Right lobe of liver (tissue), 6 donors: ENCODE measurements around the gene CACNA2D2. TPM values are rescaled to one million over a fixed set of nuclear protein-coding genes. Genes with fewer than 3 reads are reported as not detected.

Source experiments
- ATAC-seq, 4 donors: fragments of 200-7000 bp; cut with Tn5 transposase; one replicate each; pipeline ENCODE4 v1.9.1; 2020; ENCODE audit warnings: mild to moderate bottlenecking in 4 of 4, moderate library complexity in 4 of 4
- DNase-seq, 3 donors: peaks; one replicate each; pipeline ENCODE4 v3.0.0-alpha.2; 2020
- H3K27ac ChIP-seq, 3 donors: fragments of 200-600 bp; one replicate each; pipeline ENCODE4 v1.8.0; 2022
- H3K27me3 ChIP-seq, 2 donors: fragments of 200-600 bp; one replicate each; pipeline ENCODE4 v1.8.0; 2022
- H3K36me3 ChIP-seq, 4 donors: fragments of 200-600 bp; sonication (generic) in 1 of 4; one replicate each; pipeline versions ENCODE4 v1.5.1 to v1.8.0; 2017 to 2022; ENCODE audit warnings: control low read depth in 1 of 4
- H3K4me1 ChIP-seq, 4 donors: fragments of 200-600 bp; sonication (generic) in 1 of 4; one replicate each; pipeline versions ENCODE4 v1.5.1 to v1.8.0; 2017 to 2022; ENCODE audit warnings: control low read depth in 1 of 4
- H3K4me3 ChIP-seq, 3 donors: fragments of 200-600 bp; one replicate each; pipeline ENCODE4 v1.8.0; 2022
- H3K9me3 ChIP-seq, 4 donors: fragments of 200-600 bp; sonication (generic) in 1 of 4; one replicate each; pipeline versions ENCODE4 v1.5.1 to v1.8.0; 2017 to 2022; ENCODE audit warnings: control low read depth in 1 of 4
- CTCF ChIP-seq, 4 donors: fragments of 200-600 bp in 3 of 4; fragments of 450-650 bp in 1 of 4; IDR thresholded peaks; one replicate each; pipeline versions ENCODE4 v1.5.1 to v1.8.0; 2016 to 2022; ENCODE audit warnings: antibody characterized with exemption in 4 of 4, mild to moderate bottlenecking in 2 of 4
- POLR2A ChIP-seq: fragments of 450-650 bp; IDR thresholded peaks from one replicate; pipeline ENCODE4 v1.6.1; 2017; ENCODE audit warnings: antibody characterized with exemption, mild to moderate bottlenecking
- WGBS: methylation state at CpG from one replicate; pipeline ENCODE4 v1.1.6; 2018; ENCODE audit warnings: low coverage, low lambda C conversion rate; ENCODE audit not compliant: insufficient coverage; ENCODE audit errors: missing lambda C conversion rate; 5-methylcytosine and 5-hydroxymethylcytosine counted together
- intact Hi-C, 2 donors: fragments of 100-400 bp; cut with DNase I; formaldehyde crosslinking; loops; one replicate each; pipeline versions ENCODE4 v1.11.2 to v1.14.1; 2022
- total RNA-seq, 6 experiments: library from RNA; depleted of rRNA in 2 of 6; stranded (reverse); fragments of >200 nt in 2 of 6; fragmentation: NEBNext Ultra II Directional in 3 of 6; extraction: Animal tissue kit (Norgen Biotek cat#: 25700) in 3 of 6; gene quantifications; one replicate each; pipeline versions ENCODE4 v1.1.0 to v1.2.4, GENCODE V29; 2016 to 2023
- donor health status: DM: no; HTN: yes; CAD: no.
- donor health status: DM: no; HTN: no; CAD: no.
- donor health status: DM: no; HTN: no; CAD: no.
- donor health status: DM: no; HTN: yes; CAD: no.
- donor health status: DM: no; HTN: yes; CAD: no.

CACNA2D2 gene
- total RNA-seq, 6 experiments from 2014 or later: 0.06 to 0.39 (median 0.26) TPM; not detected in 1

GRCh38 chr3:50448752-50449539, 54.5 kb downstream of the CACNA2D2 start:
- Histone ChIP-seq H3K4me1 (peaks cover 0 to 24% (median 0%) of the 10 kb centered on the region in 4 donors), H3K27me3 (no peaks in the 10 kb centered on the region), H3K27ac (no peak overlapping the region), H3K4me3 (no peak overlapping the region), H3K9me3 (no peaks in the 10 kb centered on the region), H3K36me3 (no peaks in the 10 kb centered on the region)
- WGBS: 100% methylated on average over 4 of the region's 13 CpGs
- ATAC-seq (no peak), DNase-seq (no peak)
- TF ChIP-seq CTCF (IDR thresholded peaks at IDR 0.05) (no peak), POLR2A (no peak)
- intact Hi-C loops: no loop called here

- H3K4me1 ChIP-seq: peaks cover 0 to 24% (median 0%) of the 10 kb centered on the region in 4 donors
- WGBS: 69% methylated on average over 3 of the region's 10 CpGs
- no peak overlapping the region for H3K4me3 ChIP-seq
- peak in 1 of 3 donors; percentile 31 for DNase-seq
- H3K9me3 ChIP-seq: no peaks in the 10 kb centered on the region
- TF ChIP-seq POLR2A: no peak
- no peak for TF ChIP-seq CTCF (IDR thresholded peaks at IDR 0.05)
- intact Hi-C loops: no loop called here
- no peaks in the 10 kb centered on the region for H3K27me3 ChIP-seq
- H3K36me3 ChIP-seq: no peaks in the 10 kb centered on the region
- no peak overlapping the region for H3K27ac ChIP-seq
- peak in 2 of 4 donors; percentile 7 to 21 for ATAC-seq
Measured at GRCh38 chr3:50447290-50447840, 56.1 kb downstream of the CACNA2D2 start.

GRCh38 chr3:50445919-50446318, 57.5 kb downstream of the CACNA2D2 start:
- 34% methylated on average over 4 of the region's 7 CpGs for WGBS
- no peak for TF ChIP-seq POLR2A
- no peak for TF ChIP-seq CTCF (IDR thresholded peaks at IDR 0.05)
- Histone ChIP-seq H3K4me3 (no peak overlapping the region), H3K27ac (no peak overlapping the region), H3K9me3 (no peaks in the 10 kb centered on the region), H3K27me3 (no peaks in the 10 kb centered on the region), H3K36me3 (no peaks in the 10 kb centered on the region), H3K4me1 (peaks cover 0 to 24% (median 0%) of the 10 kb centered on the region in 4 donors)
- DNase-seq (peak; percentile 75 to 84 (median 81)), ATAC-seq (peak; percentile 91 to 94 (median 92))
- intact Hi-C loops: no loop called here

- Histone ChIP-seq H3K36me3 (no peaks in the 10 kb centered on the region), H3K27me3 (no peaks in the 10 kb centered on the region), H3K27ac (no peak overlapping the region), H3K4me3 (no peak overlapping the region), H3K9me3 (no peaks in the 10 kb centered on the region), H3K4me1 (peaks cover 0 to 24% (median 0%) of the 10 kb centered on the region in 4 donors)
- TF ChIP-seq CTCF (IDR thresholded peaks at IDR 0.05) (no peak), POLR2A (no peak)
- no peak for DNase-seq
- no peak for ATAC-seq
- intact Hi-C loops: no loop called here
- no CpG with 5 or more reads among the region's 2 CpGs for WGBS
Measured at GRCh38 chr3:50444782-50445181, 58.7 kb downstream of the CACNA2D2 start.
